Liver (tissue), 10 donors: Measurements from ENCODE around the gene GPC3. TPM values are rescaled to one million over a fixed set of nuclear protein-coding genes. Genes with fewer than 3 reads are reported as not detected.

Source experiments
- DNase-seq: peaks from one replicate; pipeline ENCODE4 v3.0.0-alpha.2; 2017; ENCODE audit warnings: low spot score
- H3K27ac ChIP-seq, 2 donors: one replicate each; pipeline ENCODE4 v1.7.0; 2013; ENCODE audit warnings: inconsistent platforms in 2 of 2, low read length in 2 of 2, control low read depth in 1 of 2, low read depth in 1 of 2, mild to moderate bottlenecking in 1 of 2
- H3K27me3 ChIP-seq, 4 donors: one replicate each; pipeline versions ENCODE4 v1.6.1 to v1.7.0; 2013; ENCODE audit warnings: low read length in 3 of 4, inconsistent platforms in 1 of 4, mild to moderate bottlenecking in 1 of 4, moderate library complexity in 1 of 4; ENCODE audit not compliant: control insufficient read depth in 4 of 4, insufficient read depth in 4 of 4
- H3K36me3 ChIP-seq, 4 donors: one replicate each; pipeline versions ENCODE4 v1.6.1 to v1.7.0; 2013; ENCODE audit warnings: low read length in 3 of 4, mild to moderate bottlenecking in 3 of 4, low read depth in 1 of 4, moderate library complexity in 1 of 4; ENCODE audit not compliant: control insufficient read depth in 4 of 4, insufficient read depth in 3 of 4
- H3K4me1 ChIP-seq, 4 donors: one replicate each; pipeline versions ENCODE4 v1.6.1 to v1.7.0; 2013; ENCODE audit warnings: low read length in 3 of 4, mild to moderate bottlenecking in 3 of 4, moderate library complexity in 1 of 4; ENCODE audit not compliant: control insufficient read depth in 4 of 4, insufficient read depth in 4 of 4
- H3K4me3 ChIP-seq, 3 donors: one replicate each; pipeline versions ENCODE4 v1.6.1 to v1.7.0; 2013; ENCODE audit warnings: low read length in 3 of 3, control low read depth in 1 of 3, low read depth in 1 of 3, mild to moderate bottlenecking in 1 of 3
- H3K9ac ChIP-seq, 2 donors: one replicate each; pipeline ENCODE4 v1.7.0; 2013; ENCODE audit warnings: low read length in 2 of 2, mild to moderate bottlenecking in 2 of 2, moderate library complexity in 2 of 2, control low read depth in 1 of 2, low read depth in 1 of 2
- H3K9me3 ChIP-seq, 4 donors: one replicate each; pipeline versions ENCODE4 v1.6.1 to v1.7.0; 2013; ENCODE audit warnings: low read length in 3 of 4; ENCODE audit not compliant: control insufficient read depth in 4 of 4
- GABPA ChIP-seq, 2 donors: IDR thresholded peaks in 1 of 2; conservative IDR thresholded peaks in 1 of 2; 2 replicates each; pipeline ENCODE4 v1.6.1; 2016; ENCODE audit warnings: antibody characterized with exemption in 2 of 2, mild to moderate bottlenecking in 1 of 2, moderate library complexity in 1 of 2
- HNF4G ChIP-seq: IDR thresholded peaks from 2 replicates; pipeline ENCODE4 v1.6.1; 2016; ENCODE audit warnings: antibody characterized with exemption
- JUND ChIP-seq, 2 donors: IDR thresholded peaks; 2 replicates each; pipeline ENCODE4 v1.6.1; 2016; ENCODE audit warnings: antibody characterized with exemption in 2 of 2
- NR2F2 ChIP-seq: IDR thresholded peaks from 2 replicates; pipeline ENCODE4 v1.6.1; 2016; ENCODE audit warnings: antibody characterized with exemption
- REST ChIP-seq: IDR thresholded peaks from 2 replicates; pipeline ENCODE4 v1.6.1; 2016; ENCODE audit warnings: antibody characterized with exemption, mild to moderate bottlenecking
- RXRA ChIP-seq, 2 donors: IDR thresholded peaks; 2 replicates each; pipeline ENCODE4 v1.6.1; 2017 to 2018; ENCODE audit warnings: antibody characterized with exemption in 2 of 2, mild to moderate bottlenecking in 1 of 2
- SP1 ChIP-seq: IDR thresholded peaks from 2 replicates; pipeline ENCODE4 v1.6.1; 2018; ENCODE audit warnings: antibody characterized with exemption, mild to moderate bottlenecking
- WGBS: extraction: QIAGEN DNeasy Blood & Tissue Kit; methylation state at CpG from one replicate; pipeline ENCODE4 v1.1.7; 2013; 5-methylcytosine and 5-hydroxymethylcytosine counted together
- polyA plus RNA-seq, 2 donors: library from polyadenylated mRNA; stranded (reverse) in 1 of 2; unstranded in 1 of 2; fragments of 200-250 nt in 1 of 2; fragments of >200 nt in 1 of 2; fragmentation: Nextera tagmentation in 1 of 2; extraction: Ambion mirVana in 1 of 2; gene quantifications; one replicate each; pipeline versions ENCODE4 v1.2.1 to v1.2.3, GENCODE V29; 2013 to 2015
- small RNA-seq: library from RNA; depleted of rRNA; stranded (forward); fragments of <200 nt; gene quantifications from one replicate; pipeline ENCODE3, GENCODE V24; 2014
- total RNA-seq, 2 donors: library from RNA; depleted of rRNA; stranded (reverse); fragments of >200 nt; gene quantifications; one replicate each; pipeline ENCODE4 v1.2.3, GENCODE V29; 2014
- TF ChIP-seq, protein P1 (sequence below): fragments of 150-350 bp; IDR thresholded peaks from 2 replicates; pipeline ENCODE4 v1.5.1; 2017; ENCODE audit warnings: improper control_type of control experiment, low read depth, low read length; ENCODE audit not compliant: missing input control
- donor health status: healthy.
- donor health status: healthy.
- donor health status: healthy.
- donor health status: healthy.
- donor health status: healthy.

Gene GPC3
- total and polyA plus RNA-seq, 4 donors = 0.40 to 1,133 (median 1.5) TPM

- H3K27ac ChIP-seq = no peak overlapping the region
- H3K9ac ChIP-seq = no peak overlapping the region
- DNase-seq = no peak
- H3K27me3 ChIP-seq = peaks cover 0 to 3% (median 0%) of the 10 kb centered on the region in 4 donors
- WGBS = 79% methylated on average over 1 of the region's 1 CpG
- TF ChIP-seq, protein P1, sequence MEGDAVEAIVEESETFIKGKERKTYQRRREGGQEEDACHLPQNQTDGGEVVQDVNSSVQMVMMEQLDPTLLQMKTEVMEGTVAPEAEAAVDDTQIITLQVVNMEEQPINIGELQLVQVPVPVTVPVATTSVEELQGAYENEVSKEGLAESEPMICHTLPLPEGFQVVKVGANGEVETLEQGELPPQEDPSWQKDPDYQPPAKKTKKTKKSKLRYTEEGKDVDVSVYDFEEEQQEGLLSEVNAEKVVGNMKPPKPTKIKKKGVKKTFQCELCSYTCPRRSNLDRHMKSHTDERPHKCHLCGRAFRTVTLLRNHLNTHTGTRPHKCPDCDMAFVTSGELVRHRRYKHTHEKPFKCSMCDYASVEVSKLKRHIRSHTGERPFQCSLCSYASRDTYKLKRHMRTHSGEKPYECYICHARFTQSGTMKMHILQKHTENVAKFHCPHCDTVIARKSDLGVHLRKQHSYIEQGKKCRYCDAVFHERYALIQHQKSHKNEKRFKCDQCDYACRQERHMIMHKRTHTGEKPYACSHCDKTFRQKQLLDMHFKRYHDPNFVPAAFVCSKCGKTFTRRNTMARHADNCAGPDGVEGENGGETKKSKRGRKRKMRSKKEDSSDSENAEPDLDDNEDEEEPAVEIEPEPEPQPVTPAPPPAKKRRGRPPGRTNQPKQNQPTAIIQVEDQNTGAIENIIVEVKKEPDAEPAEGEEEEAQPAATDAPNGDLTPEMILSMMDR = no peak
- TF ChIP-seq REST (no peak), SP1 (no peak), NR2F2 (no peak), GABPA (IDR thresholded peaks at IDR 0.05 in 1 of 2, conservative IDR thresholded peaks at IDR 0.05 in 1 of 2) (no peak), HNF4G (no peak), RXRA (IDR thresholded peaks at IDR 0.05) (no peak), JUND (IDR thresholded peaks at IDR 0.05) (no peak)
- no peak overlapping the region for H3K4me3 ChIP-seq
- no peaks in the 10 kb centered on the region for H3K4me1 ChIP-seq
- no peaks in the 10 kb centered on the region for H3K9me3 ChIP-seq
- no peaks in the 10 kb centered on the region for H3K36me3 ChIP-seq
Observed at GRCh38 chrX:133490955-133491354, 494.4 kb downstream of the GPC3 start.

Small RNA genes lying within 50 kb of the gene (small RNA-seq; reads per million reads assigned to genes)
- gene RNU6-203P = not detected
